Measurements from ENCODE around the gene GID8. TPM values are rescaled to one million over a fixed set of nuclear protein-coding genes. Genes with fewer than 3 reads are reported as not detected.

The GID8 gene
- total and polyA plus RNA-seq, 4 experiments from 2014 or later, result 11.2 to 47.8 (median 31.7) TPM

- Histone ChIP-seq H3K36me3 (ENCODE audit: insufficient read depth, low read length) (no peaks in the 10 kb centered on the region), H3K4me3 (ENCODE audit: low read length in 2 of 2) (no peak overlapping the region), H3K27me3 (ENCODE audit: insufficient read depth, low read length) (no peaks in the 10 kb centered on the region), H3K27ac (ENCODE audit: low read depth, low read length) (no peak overlapping the region), H3K9me3 (ENCODE audit: control insufficient read depth in 1 of 2, low read length in 2 of 2) (no peaks in the 10 kb centered on the region), H3K4me1 (ENCODE audit: insufficient read depth, low read length) (peaks cover 4% of the 10 kb centered on the region)
- Mint-ChIP-seq H3K27ac (no peak overlapping the region), H3K4me3 (no peak overlapping the region), H3K4me1 (peaks cover 10 to 16% (median 12%) of the 10 kb centered on the region in 4 donors), H3K27me3 (peaks cover 11 to 12% of the 10 kb centered on the region in 2 donors), H3K36me3 (no peaks in the 10 kb centered on the region), H3K9me3 (no peaks in the 10 kb centered on the region)
- DNase-seq, result peak in 1 of 5 donors; percentile 34
- intact Hi-C loops (cut with micrococcal nuclease), result no loop called here
- ChIA-PET POLR2A (ENCODE audit: partially characterized antibody) (no interaction called here), CTCF (ENCODE audit: partially characterized antibody) (no interaction called here)
Measured at GRCh38 chr20:62967628-62968351, 29.8 kb downstream of the GID8 start.

- CTCF ChIA-PET (ENCODE audit: partially characterized antibody), result interaction anchor here (1.0 to 2.1 kb wide), 3 partner anchors 9 to 24 kb away, joined by 3 to 7 read pairs (median 4); no protein-coding TSS in a partner anchor
- no peak overlapping the region for H3K4me3 ChIP-seq (ENCODE audit: low read length in 2 of 2)
- H3K36me3 ChIP-seq (ENCODE audit: insufficient read depth, low read length), result no peaks in the 10 kb centered on the region
- H3K9me3 Mint-ChIP-seq, result no peaks in the 10 kb centered on the region
- H3K27me3 Mint-ChIP-seq, result peaks cover 11 to 12% of the 10 kb centered on the region in 2 donors
- intact Hi-C loops (cut with micrococcal nuclease), result no loop called here
- peaks cover 10 to 17% (median 12%) of the 10 kb centered on the region in 4 donors for H3K4me1 Mint-ChIP-seq
- H3K4me3 Mint-ChIP-seq, result no peak overlapping the region
- H3K4me1 ChIP-seq (ENCODE audit: insufficient read depth, low read length), result peaks cover 6% of the 10 kb centered on the region
- POLR2A ChIA-PET (ENCODE audit: partially characterized antibody), result no interaction called here
- H3K27ac ChIP-seq (ENCODE audit: low read depth, low read length), result no peak overlapping the region
- no peak for DNase-seq
- no peaks in the 10 kb centered on the region for H3K9me3 ChIP-seq (ENCODE audit: control insufficient read depth in 1 of 2, low read length in 2 of 2)
- H3K27me3 ChIP-seq (ENCODE audit: insufficient read depth, low read length), result no peaks in the 10 kb centered on the region
- H3K27ac Mint-ChIP-seq, result no peak overlapping the region
- no peaks in the 10 kb centered on the region for H3K36me3 Mint-ChIP-seq
Measured at GRCh38 chr20:62968378-62969178, 30.6 kb downstream of the GID8 start.

- ChIA-PET CTCF (ENCODE audit: partially characterized antibody) (interaction anchor here (1.0 to 2.1 kb wide), 4 partner anchors 9 to 23 kb away, joined by 3 to 7 read pairs (median 4); no protein-coding TSS in a partner anchor), POLR2A (ENCODE audit: partially characterized antibody) (no interaction called here)
- Mint-ChIP-seq H3K4me1 (peaks cover 10 to 17% (median 12%) of the 10 kb centered on the region in 4 donors), H3K4me3 (no peak overlapping the region), H3K9me3 (no peaks in the 10 kb centered on the region), H3K27ac (no peak overlapping the region), H3K27me3 (peaks cover 12 to 16% of the 10 kb centered on the region in 2 donors), H3K36me3 (no peaks in the 10 kb centered on the region)
- peaks cover 6% of the 10 kb centered on the region for H3K4me1 ChIP-seq (ENCODE audit: insufficient read depth, low read length)
- no peaks in the 10 kb centered on the region for H3K36me3 ChIP-seq (ENCODE audit: insufficient read depth, low read length)
- H3K4me3 ChIP-seq (ENCODE audit: low read length in 2 of 2), result no peak overlapping the region
- intact Hi-C loops (cut with micrococcal nuclease), result no loop called here
- no peaks in the 10 kb centered on the region for H3K9me3 ChIP-seq (ENCODE audit: control insufficient read depth in 1 of 2, low read length in 2 of 2)
- DNase-seq, result no peak
- H3K27me3 ChIP-seq (ENCODE audit: insufficient read depth, low read length), result peaks cover 2% of the 10 kb centered on the region
- H3K27ac ChIP-seq (ENCODE audit: low read depth, low read length), result no peak overlapping the region
Measured at GRCh38 chr20:62969179-62969760, 31.3 kb downstream of the GID8 start.

GRCh38 chr20:62969939-62970306 lies 32.0 kb downstream of the GID8 start:
- POLR2A ChIA-PET (ENCODE audit: partially characterized antibody), result no interaction called here
- no peak for DNase-seq
- no peaks in the 10 kb centered on the region for H3K36me3 ChIP-seq (ENCODE audit: insufficient read depth, low read length)
- no peak overlapping the region for H3K4me3 Mint-ChIP-seq
- peaks cover 17 to 19% of the 10 kb centered on the region in 2 donors for H3K27me3 Mint-ChIP-seq
- no peaks in the 10 kb centered on the region for H3K9me3 ChIP-seq (ENCODE audit: control insufficient read depth in 1 of 2, low read length in 2 of 2)
- H3K27ac Mint-ChIP-seq, result peak overlapping the region in 1 of 7 donors; percentile 12
- CTCF ChIA-PET (ENCODE audit: partially characterized antibody), result interaction anchor here (1.2 to 2.1 kb wide), 6 partner anchors 8 to 51 kb away, joined by 3 to 11 read pairs (median 4); no protein-coding TSS in a partner anchor
- peaks cover 10 to 24% (median 12%) of the 10 kb centered on the region in 4 donors for H3K4me1 Mint-ChIP-seq
- no peak overlapping the region for H3K4me3 ChIP-seq (ENCODE audit: low read length in 2 of 2)
- peaks cover 6% of the 10 kb centered on the region for H3K27me3 ChIP-seq (ENCODE audit: insufficient read depth, low read length)
- H3K9me3 Mint-ChIP-seq, result no peaks in the 10 kb centered on the region
- no peak overlapping the region for H3K27ac ChIP-seq (ENCODE audit: low read depth, low read length)
- H3K36me3 Mint-ChIP-seq, result no peaks in the 10 kb centered on the region
- intact Hi-C loops (cut with micrococcal nuclease), result no loop called here
- peaks cover 6% of the 10 kb centered on the region for H3K4me1 ChIP-seq (ENCODE audit: insufficient read depth, low read length)

GRCh38 chr20:62970307-62971210 lies 32.6 kb downstream of the GID8 start:
- H3K4me1 ChIP-seq (ENCODE audit: insufficient read depth, low read length), result peaks cover 6% of the 10 kb centered on the region
- H3K36me3 ChIP-seq (ENCODE audit: insufficient read depth, low read length), result no peaks in the 10 kb centered on the region
- Mint-ChIP-seq H3K27me3 (peaks cover 19 to 21% of the 10 kb centered on the region in 2 donors), H3K36me3 (no peaks in the 10 kb centered on the region), H3K4me1 (peaks cover 10 to 25% (median 12%) of the 10 kb centered on the region in 4 donors), H3K9me3 (no peaks in the 10 kb centered on the region), H3K27ac (no peak overlapping the region), H3K4me3 (no peak overlapping the region)
- ChIA-PET CTCF (ENCODE audit: partially characterized antibody) (interaction anchor here (1.2 to 2.1 kb wide), 5 partner anchors 10 to 52 kb away, joined by 3 to 11 read pairs (median 5); no protein-coding TSS in a partner anchor), POLR2A (ENCODE audit: partially characterized antibody) (no interaction called here)
- H3K27ac ChIP-seq (ENCODE audit: low read depth, low read length), result no peak overlapping the region
- peaks cover 6% of the 10 kb centered on the region for H3K27me3 ChIP-seq (ENCODE audit: insufficient read depth, low read length)
- no peak overlapping the region for H3K4me3 ChIP-seq (ENCODE audit: low read length in 2 of 2)
- DNase-seq, result peak in 1 of 5 donors; percentile 31
- no peaks in the 10 kb centered on the region for H3K9me3 ChIP-seq (ENCODE audit: control insufficient read depth in 1 of 2, low read length in 2 of 2)
- intact Hi-C loops (cut with micrococcal nuclease), result no loop called here

- H3K27ac ChIP-seq (ENCODE audit: low read depth, low read length), result no peak overlapping the region
- intact Hi-C loops (cut with micrococcal nuclease), result no loop called here
- no peaks in the 10 kb centered on the region for H3K9me3 Mint-ChIP-seq
- POLR2A ChIA-PET (ENCODE audit: partially characterized antibody), result no interaction called here
- peak overlapping the region in 2 of 7 donors; percentile 3 to 23 for H3K27ac Mint-ChIP-seq
- peaks cover 24 to 26% of the 10 kb centered on the region in 2 donors for H3K27me3 Mint-ChIP-seq
- peaks cover 6% of the 10 kb centered on the region for H3K4me1 ChIP-seq (ENCODE audit: insufficient read depth, low read length)
- H3K9me3 ChIP-seq (ENCODE audit: control insufficient read depth in 1 of 2, low read length in 2 of 2), result no peaks in the 10 kb centered on the region
- H3K36me3 ChIP-seq (ENCODE audit: insufficient read depth, low read length), result no peaks in the 10 kb centered on the region
- peaks cover 10 to 25% (median 12%) of the 10 kb centered on the region in 4 donors for H3K4me1 Mint-ChIP-seq
- no peak overlapping the region for H3K4me3 ChIP-seq (ENCODE audit: low read length in 2 of 2)
- CTCF ChIA-PET (ENCODE audit: partially characterized antibody), result interaction anchor here (1.2 to 2.1 kb wide), 6 partner anchors 9 to 53 kb away, joined by 3 to 11 read pairs (median 6); no protein-coding TSS in a partner anchor
- no peaks in the 10 kb centered on the region for H3K36me3 Mint-ChIP-seq
- no peak for DNase-seq
- peak overlapping the region in 5 of 8 donors; percentile 14 to 67 (median 46) for H3K4me3 Mint-ChIP-seq
- H3K27me3 ChIP-seq (ENCODE audit: insufficient read depth, low read length), result peaks cover 6% of the 10 kb centered on the region
Measured at GRCh38 chr20:62971211-62971949, 33.4 kb downstream of the GID8 start.

Data from CD4-positive, alpha-beta memory T cell (primary cell).